Smooth muscle cell of the pulmonary artery (primary cell): ENCODE measurements around the gene C4orf51. TPM values are rescaled to one million over a fixed set of nuclear protein-coding genes. Genes with fewer than 3 reads are reported as not detected.

ENCODE experiments used
- total RNA-seq: library from RNA; depleted of rRNA; stranded (reverse); fragments of >200 nt; gene quantifications from 2 replicates; pipeline ENCODE4 v1.2.3, GENCODE V29; 2014

Gene C4orf51
- total RNA-seq = not detected in 2 replicates

DNA sequence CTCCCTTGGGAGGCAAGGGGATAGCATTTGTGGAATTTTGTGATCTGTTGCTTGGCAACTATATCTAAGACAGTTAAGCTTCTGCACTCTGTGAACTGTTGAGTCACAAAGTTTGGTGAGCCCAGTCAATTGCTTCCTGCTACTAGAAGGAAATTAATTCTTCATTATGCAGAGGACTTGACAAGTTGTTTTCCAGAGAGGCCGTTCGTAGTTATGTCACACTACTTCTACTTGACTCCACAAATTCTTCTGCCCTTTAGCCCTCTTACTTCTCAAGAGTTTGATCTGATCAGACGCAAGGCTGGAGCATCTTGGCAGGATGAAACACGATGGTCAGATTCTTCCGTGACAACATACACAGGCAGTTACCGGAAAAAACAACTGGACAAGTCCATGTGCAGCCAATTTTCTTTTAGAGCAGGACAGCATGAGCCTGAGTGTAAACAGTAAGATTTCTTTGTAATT is at the start of gene C4orf51:
TSS of gene C4orf51 (plus strand) at position 156 of the 465 bp plus-strand sequence. CDS start at position 214, 58 bp downstream.

Other genes with a start within 250 kb of the C4orf51 start
- gene SMAD1, start 198.3 kb upstream of the C4orf51 start, total RNA-seq = 6.8 and 7.9 TPM in 2 replicates
- 5.7 and 6.2 TPM in 2 replicates for gene MMAA, start 60.8 kb upstream of the C4orf51 start, total RNA-seq